ENCODE data around the gene ABCC12.

ABCC12 gene

GRCh38 chr16:48115299-48115698 is 40.5 kb downstream of the ABCC12 start:
- DNase-seq (ENCODE audit: low read depth) = no peak
- no peak for TF ChIP-seq CTCF (IDR thresholded peaks at IDR 0.05; ENCODE audit: control insufficient read depth, extremely low read depth, insufficient read depth)
- H3K4me3 ChIP-seq (ENCODE audit: low read depth, low read length) = no peak overlapping the region

DNA sequence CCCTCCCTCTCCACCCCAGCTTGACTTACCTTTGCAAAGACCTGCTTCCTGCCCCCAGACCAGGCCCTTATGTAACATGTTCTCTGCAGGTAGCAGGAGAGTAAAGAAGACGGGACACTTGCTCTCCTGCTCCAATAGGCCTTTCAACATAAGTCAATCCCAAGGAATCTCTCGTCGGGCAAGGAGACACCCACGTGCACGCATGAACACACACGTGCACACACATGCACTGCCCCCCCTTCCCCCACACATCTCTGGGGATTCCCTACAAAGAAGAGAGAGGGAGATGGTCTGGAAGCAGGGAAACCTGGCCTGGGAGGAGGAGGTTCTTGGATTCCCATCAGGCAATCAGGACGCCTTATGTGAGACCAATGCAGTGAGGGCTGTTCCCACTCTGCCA is 41.4 kb downstream of the ABCC12 start:
- no peak overlapping the region for H3K4me3 ChIP-seq (ENCODE audit: low read depth, low read length)
- no peak for DNase-seq (ENCODE audit: low read depth)
- TF ChIP-seq CTCF (IDR thresholded peaks at IDR 0.05; ENCODE audit: control insufficient read depth, extremely low read depth, insufficient read depth) = no peak

DNA sequence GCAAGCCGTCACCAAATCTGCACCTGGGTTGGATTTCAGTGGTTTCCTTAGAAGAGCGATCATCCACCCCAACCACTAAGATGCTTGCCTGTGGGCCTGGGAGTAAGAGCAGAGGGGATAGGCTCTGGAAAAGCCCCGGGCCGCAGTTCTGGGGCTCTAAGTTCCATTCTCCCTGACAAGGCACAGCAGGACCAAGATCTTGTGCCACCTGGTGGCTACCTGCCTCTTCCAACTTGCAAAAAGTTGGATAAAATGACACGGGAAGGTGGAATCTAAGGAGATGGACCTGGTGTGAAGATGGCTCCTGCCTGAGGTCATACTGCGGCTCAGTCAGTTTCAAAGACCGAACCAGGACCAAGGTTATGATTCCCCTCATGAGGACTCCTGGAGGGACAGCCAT is 42.3 kb downstream of the ABCC12 start:
- no peak for DNase-seq (ENCODE audit: low read depth)

DNA sequence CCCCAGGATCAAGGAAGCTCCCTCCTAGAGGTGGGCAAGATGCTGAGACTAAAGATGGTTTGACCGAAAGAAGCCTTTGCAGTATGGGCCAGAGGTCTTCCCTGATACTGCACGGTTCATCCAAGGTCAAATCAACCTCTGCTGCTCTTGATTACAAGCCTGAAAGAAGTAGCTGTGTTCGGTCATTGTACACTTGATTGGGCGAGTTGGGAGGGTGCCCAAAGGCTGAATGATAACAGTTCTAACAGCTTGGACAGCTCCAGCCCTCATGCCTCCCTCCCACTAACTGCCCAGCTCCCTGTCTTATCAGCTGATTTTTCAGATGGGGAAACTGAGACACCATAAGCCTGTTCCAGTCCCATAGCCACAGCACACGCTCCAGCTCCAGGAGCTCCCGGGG is 42.8 kb downstream of the ABCC12 start:
- TF ChIP-seq CTCF (IDR thresholded peaks at IDR 0.05; ENCODE audit: control insufficient read depth, extremely low read depth, insufficient read depth) = no peak
- no peak for DNase-seq (ENCODE audit: low read depth)
- no peak overlapping the region for H3K4me3 ChIP-seq (ENCODE audit: low read depth, low read length)

More for the DNA sequence above, 42.3 kb downstream of the ABCC12 start:
- TF ChIP-seq CTCF (IDR thresholded peaks at IDR 0.05; ENCODE audit: control insufficient read depth, extremely low read depth, insufficient read depth) = peak; percentile 50
- no peak overlapping the region for H3K4me3 ChIP-seq (ENCODE audit: low read depth, low read length)

- TF ChIP-seq CTCF (IDR thresholded peaks at IDR 0.05; ENCODE audit: control insufficient read depth, extremely low read depth, insufficient read depth) = no peak
- DNase-seq (ENCODE audit: low read depth) = no peak
- H3K4me3 ChIP-seq (ENCODE audit: low read depth, low read length) = no peak overlapping the region
These were observed 43.2 kb downstream of the ABCC12 start for GRCh38 chr16:48112600-48112999.

GRCh38 chr16:48110982-48111381 is 44.8 kb downstream of the ABCC12 start:
- TF ChIP-seq CTCF (IDR thresholded peaks at IDR 0.05; ENCODE audit: control insufficient read depth, extremely low read depth, insufficient read depth) = no peak
- no peak for DNase-seq (ENCODE audit: low read depth)

GRCh38 chr16:48110000-48110399 is 45.8 kb downstream of the ABCC12 start:
- no peak overlapping the region for H3K4me3 ChIP-seq (ENCODE audit: low read depth, low read length)
- no peak for TF ChIP-seq CTCF (IDR thresholded peaks at IDR 0.05; ENCODE audit: control insufficient read depth, extremely low read depth, insufficient read depth)
- DNase-seq (ENCODE audit: low read depth) = no peak

More at GRCh38 chr16:48110982-48111381, 44.8 kb downstream of the ABCC12 start:
- no peak overlapping the region for H3K4me3 ChIP-seq (ENCODE audit: low read depth, low read length)
